ENCODE measurements around the gene RPP21.

Gene RPP21

DNA sequence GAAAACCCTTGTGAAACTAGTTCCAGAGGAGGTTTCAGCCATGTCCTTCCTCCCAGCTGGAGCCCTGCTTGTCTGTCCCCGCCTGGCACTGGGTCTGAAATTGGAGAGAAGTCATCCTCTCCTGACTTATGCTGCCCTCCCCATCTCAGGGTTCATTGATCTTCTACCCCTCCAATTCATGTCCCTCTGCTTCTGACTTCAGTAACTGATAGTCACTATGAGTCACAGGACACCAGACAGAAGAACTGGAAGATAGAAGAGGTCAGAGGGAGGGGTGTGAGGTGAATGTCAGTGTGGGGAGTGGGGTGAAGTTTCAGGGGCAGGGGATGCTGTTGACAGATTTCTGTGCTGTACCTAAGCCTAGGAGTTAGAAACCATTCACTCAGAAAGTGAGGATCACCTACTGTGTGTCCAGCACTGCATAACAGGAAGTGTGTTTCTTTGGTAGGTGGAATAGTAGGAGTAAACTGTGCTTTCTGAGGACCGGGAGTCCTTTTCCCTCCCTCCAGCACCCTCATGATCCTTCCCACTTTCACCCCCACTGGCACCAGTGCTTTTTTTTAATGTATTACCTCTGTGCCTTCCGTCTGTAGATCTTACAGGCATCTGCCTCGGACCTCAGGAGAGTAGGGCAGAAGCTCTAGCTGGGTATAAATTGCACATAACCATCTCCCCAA is 627 bp upstream of the RPP21 start:
- TF ChIP-seq, protein P1, sequence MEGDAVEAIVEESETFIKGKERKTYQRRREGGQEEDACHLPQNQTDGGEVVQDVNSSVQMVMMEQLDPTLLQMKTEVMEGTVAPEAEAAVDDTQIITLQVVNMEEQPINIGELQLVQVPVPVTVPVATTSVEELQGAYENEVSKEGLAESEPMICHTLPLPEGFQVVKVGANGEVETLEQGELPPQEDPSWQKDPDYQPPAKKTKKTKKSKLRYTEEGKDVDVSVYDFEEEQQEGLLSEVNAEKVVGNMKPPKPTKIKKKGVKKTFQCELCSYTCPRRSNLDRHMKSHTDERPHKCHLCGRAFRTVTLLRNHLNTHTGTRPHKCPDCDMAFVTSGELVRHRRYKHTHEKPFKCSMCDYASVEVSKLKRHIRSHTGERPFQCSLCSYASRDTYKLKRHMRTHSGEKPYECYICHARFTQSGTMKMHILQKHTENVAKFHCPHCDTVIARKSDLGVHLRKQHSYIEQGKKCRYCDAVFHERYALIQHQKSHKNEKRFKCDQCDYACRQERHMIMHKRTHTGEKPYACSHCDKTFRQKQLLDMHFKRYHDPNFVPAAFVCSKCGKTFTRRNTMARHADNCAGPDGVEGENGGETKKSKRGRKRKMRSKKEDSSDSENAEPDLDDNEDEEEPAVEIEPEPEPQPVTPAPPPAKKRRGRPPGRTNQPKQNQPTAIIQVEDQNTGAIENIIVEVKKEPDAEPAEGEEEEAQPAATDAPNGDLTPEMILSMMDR (IDR thresholded peaks at IDR 0.05; ENCODE audit: insufficient read depth, low read depth, low read length, missing control alignments) = no peak
- peak overlapping the region; percentile 82 for H3K4me3 ChIP-seq (ENCODE audit: low read length)
- no peak for DNase-seq (ENCODE audit: low read depth)

DNA sequence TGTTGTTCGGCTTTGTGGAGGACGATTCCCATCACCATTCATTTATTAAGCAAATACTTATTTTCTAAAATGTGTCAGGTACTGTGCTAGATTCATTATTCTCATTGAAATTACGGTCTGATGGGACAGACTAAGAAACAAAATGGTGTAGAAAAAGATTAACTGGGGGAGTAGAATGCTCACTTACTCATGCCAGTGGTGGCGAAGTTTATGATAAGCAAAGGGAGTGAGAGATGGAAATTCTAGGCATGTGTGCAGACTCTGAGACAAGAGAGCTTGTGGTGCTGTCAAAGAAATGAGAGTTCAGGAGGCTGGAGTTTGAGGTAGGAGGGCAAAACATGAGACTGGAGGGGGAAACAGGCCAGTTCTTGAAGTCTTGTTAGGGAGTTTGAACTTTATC is 896 bp downstream of the RPP21 start:
- H3K4me3 ChIP-seq (ENCODE audit: low read length) = peak overlapping the region; percentile 82
- TF ChIP-seq, protein P1 (IDR thresholded peaks at IDR 0.05; ENCODE audit: insufficient read depth, low read depth, low read length, missing control alignments) = no peak
- DNase-seq (ENCODE audit: low read depth) = no peak

DNA sequence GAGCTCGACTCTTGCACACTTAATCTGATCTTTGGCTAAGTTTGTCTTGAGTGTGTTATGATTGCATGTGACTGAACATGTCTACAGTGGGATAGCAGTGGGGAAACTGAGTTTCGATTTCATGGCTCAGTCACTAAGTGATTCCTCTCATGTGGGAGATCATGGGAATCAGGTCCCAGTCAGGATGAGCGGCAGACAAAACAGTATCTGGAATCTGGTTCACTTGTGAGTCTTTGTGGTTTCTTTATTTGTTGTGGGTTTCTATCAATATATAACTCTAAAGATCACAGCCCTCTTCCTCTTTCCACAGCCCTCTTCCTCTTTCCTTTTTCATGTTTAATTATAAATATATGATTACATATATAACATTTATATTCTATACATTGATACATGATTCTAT is 4.0 kb downstream of the RPP21 start:
- no peak for DNase-seq (ENCODE audit: low read depth)
- H3K4me3 ChIP-seq (ENCODE audit: low read length) = no peak overlapping the region
- TF ChIP-seq, protein P1 (IDR thresholded peaks at IDR 0.05; ENCODE audit: insufficient read depth, low read depth, low read length, missing control alignments) = no peak

- no peak for DNase-seq (ENCODE audit: low read depth)
- no peak overlapping the region for H3K4me3 ChIP-seq (ENCODE audit: low read length)
- TF ChIP-seq, protein P1 (IDR thresholded peaks at IDR 0.05; ENCODE audit: insufficient read depth, low read depth, low read length, missing control alignments) = no peak
Measured at GRCh38 chr6:30349421-30350177, 4.6 kb downstream of the RPP21 start.

DNA sequence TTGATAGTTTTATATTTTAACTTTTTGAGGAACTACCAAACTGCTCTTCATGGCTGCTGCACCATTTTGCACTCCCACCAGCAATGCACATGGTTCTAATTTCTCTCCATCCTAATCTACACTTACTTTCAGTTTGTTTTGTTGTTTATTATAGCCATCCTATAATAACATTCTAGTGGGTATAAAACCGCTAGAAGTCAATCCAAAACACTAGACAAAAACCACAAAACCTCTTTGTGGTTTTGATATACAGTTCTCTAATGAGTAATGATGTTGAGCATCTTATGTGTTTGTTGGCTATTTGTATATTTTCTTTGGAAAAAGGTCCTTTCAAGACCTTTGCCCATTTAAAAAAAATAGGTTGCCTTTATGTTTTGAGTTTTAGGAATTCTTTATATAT is 5.6 kb downstream of the RPP21 start:
- no peak for DNase-seq (ENCODE audit: low read depth)

DNA sequence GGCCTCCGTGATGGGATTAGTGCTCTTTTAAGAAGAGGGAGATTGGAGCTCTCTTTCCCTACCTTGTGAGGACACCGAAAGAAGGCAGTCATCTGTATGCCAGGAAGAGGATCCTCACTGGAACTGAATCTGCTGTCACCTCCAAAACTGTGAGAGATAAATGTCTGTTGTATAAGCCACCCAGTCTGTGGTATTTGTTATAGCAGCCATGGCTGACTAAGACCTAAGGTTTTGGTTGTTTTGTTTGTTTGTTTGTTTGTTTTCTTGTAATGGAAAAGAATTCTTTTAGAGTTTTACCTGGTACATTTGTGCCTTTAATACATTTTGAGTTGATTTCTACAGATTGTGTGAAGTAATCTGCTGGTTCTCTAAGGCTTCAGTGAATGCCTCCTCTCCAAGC is 7.6 kb downstream of the RPP21 start:
- no peak for DNase-seq (ENCODE audit: low read depth)
- no peak overlapping the region for H3K4me3 ChIP-seq (ENCODE audit: low read length)
- TF ChIP-seq, protein P1 (IDR thresholded peaks at IDR 0.05; ENCODE audit: insufficient read depth, low read depth, low read length, missing control alignments) = no peak

More for the DNA sequence above, 5.6 kb downstream of the RPP21 start:
- no peak overlapping the region for H3K4me3 ChIP-seq (ENCODE audit: low read length)
- TF ChIP-seq, protein P1 (IDR thresholded peaks at IDR 0.05; ENCODE audit: insufficient read depth, low read depth, low read length, missing control alignments) = no peak

Data from epithelial cell of esophagus (primary cell).